IgD-negative memory B cell (primary cell): Measurements from ENCODE around the gene AIFM3. TPM values are rescaled to one million over a fixed set of nuclear protein-coding genes. Genes with fewer than 3 reads are reported as not detected.

Experiments
- H3K27ac Mint-ChIP-seq, 3 donors: one replicate each; pipeline ENCODE4 v1.8.0; 2020 to 2022; ENCODE audit warnings: mild to moderate bottlenecking in 3 of 3, mixed read lengths in 3 of 3, moderate library complexity in 1 of 3
- H3K27me3 Mint-ChIP-seq: one replicate; pipeline ENCODE4 v1.8.0; 2021; ENCODE audit warnings: mixed read lengths
- H3K36me3 Mint-ChIP-seq: one replicate; pipeline ENCODE4 v1.8.0; 2020; ENCODE audit warnings: mild to moderate bottlenecking, mixed read lengths
- H3K4me1 Mint-ChIP-seq, 3 donors: one replicate each; pipeline ENCODE4 v1.8.0; 2020 to 2022; ENCODE audit warnings: mixed read lengths in 3 of 3, mild to moderate bottlenecking in 1 of 3
- H3K4me3 Mint-ChIP-seq, 4 donors: one replicate each; pipeline ENCODE4 v1.8.0; 2020 to 2022; ENCODE audit warnings: mild to moderate bottlenecking in 4 of 4, mixed read lengths in 4 of 4, moderate library complexity in 3 of 4
- H3K9me3 Mint-ChIP-seq, 3 donors: one replicate each; pipeline ENCODE4 v1.8.0; 2020 to 2021; ENCODE audit warnings: mixed read lengths in 3 of 3, mild to moderate bottlenecking in 1 of 3
- polyA plus RNA-seq: library from polyadenylated mRNA; unstranded; fragments of 300-500 nt; fragmentation: Illumina TruSeq; gene quantifications from one replicate; pipeline ENCODE4 v1.2.3, GENCODE V29; 2021

AIFM3 gene
- polyA plus RNA-seq, 1 donor from 2014 or later: 2.3 TPM

DNA sequence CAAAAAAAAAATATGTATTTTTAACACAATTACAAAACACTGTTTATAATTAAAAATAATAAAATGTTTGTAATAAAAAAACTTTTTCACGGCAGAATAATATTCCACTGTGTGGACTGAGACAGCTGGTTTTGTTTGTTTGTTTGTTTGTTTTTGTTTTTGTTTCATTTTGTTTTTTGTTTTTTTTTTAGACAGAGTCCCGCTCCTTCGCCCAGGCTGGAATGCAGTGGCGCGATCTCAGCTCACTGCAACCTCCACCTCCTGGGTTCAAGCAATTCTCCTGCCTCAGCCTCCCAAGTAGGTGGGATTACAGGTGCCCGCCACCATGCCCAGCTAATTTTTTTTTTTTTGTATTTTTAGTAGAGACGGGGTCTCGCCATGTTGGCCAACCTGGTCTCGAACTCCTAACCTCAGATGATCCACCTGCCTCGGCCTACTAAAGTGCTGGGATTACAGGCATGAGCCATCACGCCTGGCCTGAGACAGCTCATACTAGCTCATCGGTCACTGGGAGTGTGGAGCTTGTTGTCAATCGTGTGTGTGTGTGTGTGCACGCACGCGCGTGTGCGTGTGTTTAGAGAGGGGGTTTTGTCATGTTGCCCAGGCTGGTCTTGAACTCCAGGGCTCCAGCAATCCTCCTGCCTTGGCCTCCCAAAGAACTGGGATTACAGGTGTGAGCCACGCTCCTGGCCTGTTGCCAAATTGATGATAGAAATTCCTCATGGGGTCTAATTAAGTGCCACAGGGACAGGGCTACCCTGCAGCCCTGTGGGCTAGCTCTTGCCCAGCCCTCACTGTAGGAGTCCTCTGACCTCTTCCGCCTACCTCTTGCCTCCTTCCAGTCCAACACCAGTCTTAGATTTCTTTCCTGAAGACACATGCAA is 7.2 kb upstream of the AIFM3 start:
- no peaks in the 10 kb centered on the region for H3K36me3 Mint-ChIP-seq
- H3K4me1 Mint-ChIP-seq: peaks cover 4 to 14% (median 11%) of the 10 kb centered on the region in 3 donors
- peak overlapping the region in 2 of 3 donors; percentile 38 to 54 for H3K27ac Mint-ChIP-seq
- no peaks in the 10 kb centered on the region for H3K9me3 Mint-ChIP-seq
- H3K27me3 Mint-ChIP-seq: peaks cover 16% of the 10 kb centered on the region
- peak overlapping the region in 1 of 4 donors; percentile 30 for H3K4me3 Mint-ChIP-seq

GRCh38 chr22:20960609-20961008 is 6.4 kb upstream of the AIFM3 start:
- H3K27ac Mint-ChIP-seq: peak overlapping the region in 1 of 3 donors; percentile 54
- peaks cover 16% of the 10 kb centered on the region for H3K27me3 Mint-ChIP-seq
- no peaks in the 10 kb centered on the region for H3K9me3 Mint-ChIP-seq
- peaks cover 4 to 14% (median 13%) of the 10 kb centered on the region in 3 donors for H3K4me1 Mint-ChIP-seq
- peak overlapping the region in 1 of 4 donors; percentile 30 for H3K4me3 Mint-ChIP-seq
- no peaks in the 10 kb centered on the region for H3K36me3 Mint-ChIP-seq

GRCh38 chr22:20962491-20962945 is 4.5 kb upstream of the AIFM3 start:
- no peaks in the 10 kb centered on the region for H3K9me3 Mint-ChIP-seq
- H3K27ac Mint-ChIP-seq: no peak overlapping the region
- H3K36me3 Mint-ChIP-seq: no peaks in the 10 kb centered on the region
- peaks cover 4 to 19% (median 13%) of the 10 kb centered on the region in 3 donors for H3K4me1 Mint-ChIP-seq
- H3K4me3 Mint-ChIP-seq: no peak overlapping the region
- peaks cover 15% of the 10 kb centered on the region for H3K27me3 Mint-ChIP-seq

DNA sequence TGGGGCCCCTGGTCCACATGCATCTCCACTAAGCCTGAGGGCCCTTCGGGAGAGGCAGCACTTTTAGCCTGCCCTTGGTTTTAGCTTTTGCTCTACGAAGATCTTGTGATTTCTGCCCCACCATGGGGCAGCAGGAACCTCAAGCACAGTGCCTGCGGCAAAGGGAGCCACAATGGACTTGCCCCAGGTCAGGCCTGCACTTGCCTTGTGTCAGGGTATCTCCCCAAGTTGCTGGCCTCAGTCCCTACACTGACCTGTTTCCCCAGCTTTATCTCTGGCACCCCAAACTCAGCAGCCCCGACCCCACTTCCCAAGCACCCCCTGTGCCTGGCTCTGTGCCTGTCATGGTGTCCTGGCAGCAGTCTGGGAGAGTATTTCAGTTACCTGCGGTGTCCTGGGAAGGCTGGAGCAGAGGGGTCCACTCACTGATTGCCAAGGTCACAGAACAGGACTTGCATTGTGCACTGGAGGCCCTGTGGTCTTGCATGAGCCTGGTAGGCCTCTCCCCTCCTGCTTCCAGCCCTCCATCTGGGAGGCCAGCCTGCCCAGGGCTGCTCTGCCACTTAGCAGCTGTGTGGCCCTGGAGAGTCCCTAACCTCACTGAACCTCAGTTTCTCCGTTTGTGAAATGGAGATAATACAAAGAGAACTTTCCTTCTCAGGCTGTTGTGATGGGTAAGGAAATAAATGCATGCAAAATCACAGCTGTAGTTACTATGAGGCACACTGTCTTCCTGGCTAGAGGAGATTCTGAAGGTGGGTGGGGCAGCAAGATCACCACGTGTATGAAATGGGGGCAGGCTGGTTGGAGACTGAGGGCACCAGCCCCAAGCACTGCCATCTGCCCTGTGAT is 3.6 kb upstream of the AIFM3 start:
- peak overlapping the region; percentile 30 to 43 (median 34) for H3K4me3 Mint-ChIP-seq

GRCh38 chr22:20964090-20964798 is 2.8 kb upstream of the AIFM3 start:
- Mint-ChIP-seq H3K4me3 (peak overlapping the region; percentile 43 to 89 (median 80)), H3K4me1 (peaks cover 10 to 24% (median 20%) of the 10 kb centered on the region in 3 donors), H3K36me3 (no peaks in the 10 kb centered on the region), H3K27ac (peak overlapping the region in 1 of 3 donors; percentile 59), H3K27me3 (peaks cover 6% of the 10 kb centered on the region), H3K9me3 (no peaks in the 10 kb centered on the region)

More for the DNA sequence above, 3.6 kb upstream of the AIFM3 start:
- Mint-ChIP-seq H3K36me3 (no peaks in the 10 kb centered on the region), H3K27ac (no peak overlapping the region), H3K9me3 (no peaks in the 10 kb centered on the region), H3K27me3 (peaks cover 7% of the 10 kb centered on the region), H3K4me1 (peaks cover 8 to 21% (median 15%) of the 10 kb centered on the region in 3 donors)

DNA sequence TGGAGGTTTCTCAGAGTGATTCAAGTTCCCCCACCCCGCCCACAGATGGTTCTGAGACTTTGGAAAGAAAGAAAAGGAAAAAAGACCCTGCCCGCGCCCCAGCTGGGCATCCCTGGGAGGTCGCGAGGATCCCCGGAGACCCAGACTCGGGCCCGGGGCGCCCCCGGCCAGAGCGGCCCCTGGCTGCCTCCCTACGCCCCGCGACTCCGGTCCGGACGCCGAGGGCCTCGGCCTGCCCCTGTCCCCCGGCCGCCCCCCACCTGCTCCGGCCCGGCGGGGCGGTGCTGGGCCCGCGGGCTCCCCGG is 2.3 kb upstream of the AIFM3 start:
- Mint-ChIP-seq H3K36me3 (no peaks in the 10 kb centered on the region), H3K4me3 (peak overlapping the region in 3 of 4 donors; percentile 73 to 89 (median 88))

GRCh38 chr22:20965104-20965887 is 1.8 kb upstream of the AIFM3 start:
- Mint-ChIP-seq H3K27ac (peak overlapping the region in 1 of 3 donors; percentile 19), H3K27me3 (peaks cover 3% of the 10 kb centered on the region), H3K36me3 (no peaks in the 10 kb centered on the region), H3K4me1 (peaks cover 10 to 24% (median 20%) of the 10 kb centered on the region in 3 donors), H3K9me3 (no peaks in the 10 kb centered on the region), H3K4me3 (peak overlapping the region; percentile 32 to 75 (median 68))

More for the DNA sequence above, 2.3 kb upstream of the AIFM3 start:
- Mint-ChIP-seq H3K4me1 (peaks cover 10 to 24% (median 20%) of the 10 kb centered on the region in 3 donors), H3K27ac (peak overlapping the region in 1 of 3 donors; percentile 59), H3K9me3 (no peaks in the 10 kb centered on the region), H3K27me3 (peaks cover 6% of the 10 kb centered on the region)

GRCh38 chr22:20965888-20966855 is 883 bp upstream of the AIFM3 start:
- Mint-ChIP-seq H3K27ac (peak overlapping the region in 1 of 3 donors; percentile 19), H3K9me3 (no peaks in the 10 kb centered on the region), H3K4me3 (peak overlapping the region; percentile 32 to 84 (median 68)), H3K36me3 (no peaks in the 10 kb centered on the region), H3K27me3 (peaks cover 1% of the 10 kb centered on the region), H3K4me1 (peaks cover 10 to 24% (median 20%) of the 10 kb centered on the region in 3 donors)

GRCh38 chr22:20967697-20968211 is 699 bp downstream of the AIFM3 start:
- Mint-ChIP-seq H3K27me3 (peaks cover 1% of the 10 kb centered on the region), H3K27ac (peak overlapping the region in 2 of 3 donors; percentile 86 to 92), H3K36me3 (no peaks in the 10 kb centered on the region), H3K9me3 (no peaks in the 10 kb centered on the region), H3K4me1 (peaks cover 11 to 26% (median 23%) of the 10 kb centered on the region in 3 donors), H3K4me3 (peak overlapping the region in 2 of 4 donors; percentile 72 to 85)

GRCh38 chr22:20968281-20968977 is 1.4 kb downstream of the AIFM3 start:
- Mint-ChIP-seq H3K27me3 (peaks cover 1% of the 10 kb centered on the region), H3K36me3 (no peaks in the 10 kb centered on the region), H3K27ac (peak overlapping the region in 2 of 3 donors; percentile 86 to 92)

DNA sequence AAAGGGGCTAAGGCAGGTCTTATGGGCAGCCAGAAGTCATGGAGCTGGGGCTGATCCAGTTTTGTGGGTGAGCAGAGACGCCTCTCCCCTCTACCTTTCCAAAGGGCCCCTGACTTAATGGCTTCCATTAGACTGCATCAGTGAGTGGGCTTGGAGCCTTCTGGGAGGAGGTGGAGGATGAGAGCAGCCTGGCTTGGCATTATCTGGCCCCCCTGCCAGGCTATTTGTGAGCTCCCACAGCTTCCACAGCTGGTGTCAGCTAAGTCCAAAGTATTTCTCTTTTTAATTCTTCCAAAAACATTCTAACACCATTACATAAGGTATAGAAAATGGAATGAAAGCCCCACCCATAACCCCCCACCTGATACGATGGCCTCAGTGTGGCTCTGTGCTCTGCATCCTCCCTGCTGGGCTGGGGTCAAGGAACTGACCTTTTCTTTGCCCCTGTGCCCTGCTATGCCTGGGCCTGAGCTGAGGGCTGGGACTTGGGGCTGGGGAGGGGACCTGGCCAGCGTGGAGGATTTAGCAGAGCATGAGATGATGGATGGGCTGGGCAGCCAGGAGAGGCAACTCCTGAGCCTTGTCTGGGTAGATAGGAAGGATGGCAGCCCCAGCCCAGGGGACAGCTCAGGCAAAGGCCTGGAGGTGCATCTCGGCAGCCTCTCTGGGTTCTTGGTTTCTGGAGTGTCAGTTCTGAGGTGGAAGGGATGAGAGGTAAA is 4.0 kb downstream of the AIFM3 start:
- peak overlapping the region in 1 of 3 donors; percentile 16 for H3K27ac Mint-ChIP-seq
- peaks cover 2% of the 10 kb centered on the region for H3K27me3 Mint-ChIP-seq
- H3K4me1 Mint-ChIP-seq: peaks cover 11 to 17% (median 16%) of the 10 kb centered on the region in 3 donors

More at GRCh38 chr22:20968281-20968977, 1.4 kb downstream of the AIFM3 start:
- H3K4me1 Mint-ChIP-seq: peaks cover 11 to 26% (median 23%) of the 10 kb centered on the region in 3 donors
- H3K4me3 Mint-ChIP-seq: peak overlapping the region; percentile 8 to 85 (median 70)
- no peaks in the 10 kb centered on the region for H3K9me3 Mint-ChIP-seq

More for the DNA sequence above, 4.0 kb downstream of the AIFM3 start:
- H3K4me3 Mint-ChIP-seq: peak overlapping the region in 2 of 4 donors; percentile 32 to 72
- no peaks in the 10 kb centered on the region for H3K9me3 Mint-ChIP-seq
- peaks cover 3% of the 10 kb centered on the region for H3K36me3 Mint-ChIP-seq
